ENCODE data around the gene C11orf42.
A peak's percentile ranks its signal among the peaks of the same experiment; 100 is the strongest.

The C11orf42 gene

GRCh38 chr11:6205366-6205765 is at the start of gene C11orf42:
C11orf42 (plus strand) TSS chr11:6205557; CDS start chr11:6205616, 59 bp downstream.
- no peak for DNase-seq

- DNase-seq: peak; percentile 33
These were observed 48.6 kb upstream of the C11orf42 start for GRCh38 chr11:6156628-6157359.

- no peak for DNase-seq
These were observed 35.1 kb upstream of the C11orf42 start, which contains the start of gene OR52B2 for GRCh38 chr11:6170226-6170625. OR52B2 (minus strand) TSS chr11:6170326; CDS start chr11:6170326, 0 bp downstream.

GRCh38 chr11:6175440-6175839 is 29.9 kb upstream of the C11orf42 start:
- peak; percentile 49 for DNase-seq

- DNase-seq: no peak
These were observed 13.6 kb upstream of the C11orf42 start for GRCh38 chr11:6191742-6192141.

- DNase-seq: peak; percentile 66
These were observed 11.2 kb upstream of the C11orf42 start for GRCh38 chr11:6194065-6194581.

- DNase-seq: no peak
These were observed 9.0 kb upstream of the C11orf42 start for GRCh38 chr11:6196396-6196795.

GRCh38 chr11:6197466-6198200 is 7.7 kb upstream of the C11orf42 start:
- no peak for DNase-seq

- no peak for DNase-seq
These were observed 6.1 kb upstream of the C11orf42 start, which contains the start of gene OR52W1 for GRCh38 chr11:6199174-6199810. OR52W1 (plus strand) TSS chr11:6199224; CDS start chr11:6199224, 0 bp downstream.

GRCh38 chr11:6200975-6201374 is 4.4 kb upstream of the C11orf42 start:
- DNase-seq: peak; percentile 67

- peak; percentile 30 for DNase-seq
These were observed 3.9 kb upstream of the C11orf42 start for GRCh38 chr11:6201481-6201880.

GRCh38 chr11:6202041-6202440 is 3.3 kb upstream of the C11orf42 start:
- no peak for DNase-seq

- DNase-seq: no peak
These were observed 2.0 kb upstream of the C11orf42 start for GRCh38 chr11:6203327-6203726.

GRCh38 chr11:6204706-6205105 is 651 bp upstream of the C11orf42 start:
- no peak for DNase-seq

GRCh38 chr11:6206456-6207180 is 1.3 kb downstream of the C11orf42 start:
- DNase-seq: no peak

GRCh38 chr11:6209801-6210200 is 4.4 kb downstream of the C11orf42 start:
- no peak for DNase-seq

- DNase-seq: no peak
These were observed 5.1 kb downstream of the C11orf42 start for GRCh38 chr11:6210274-6210955.

GRCh38 chr11:6214530-6214929 is 9.2 kb downstream of the C11orf42 start:
- DNase-seq: no peak

- DNase-seq: no peak
These were observed 11.1 kb downstream of the C11orf42 start for GRCh38 chr11:6216501-6216900.

- no peak for DNase-seq
These were observed 12.4 kb downstream of the C11orf42 start for GRCh38 chr11:6217722-6218121.

- no peak for DNase-seq
These were observed 14.0 kb downstream of the C11orf42 start for GRCh38 chr11:6219359-6219758.

- DNase-seq: no peak
These were observed 18.5 kb downstream of the C11orf42 start for GRCh38 chr11:6223854-6224253.

Data from OCI-M1 (cell line).